ENCODE results near the gene SNRPA.

Gene SNRPA

DNA sequence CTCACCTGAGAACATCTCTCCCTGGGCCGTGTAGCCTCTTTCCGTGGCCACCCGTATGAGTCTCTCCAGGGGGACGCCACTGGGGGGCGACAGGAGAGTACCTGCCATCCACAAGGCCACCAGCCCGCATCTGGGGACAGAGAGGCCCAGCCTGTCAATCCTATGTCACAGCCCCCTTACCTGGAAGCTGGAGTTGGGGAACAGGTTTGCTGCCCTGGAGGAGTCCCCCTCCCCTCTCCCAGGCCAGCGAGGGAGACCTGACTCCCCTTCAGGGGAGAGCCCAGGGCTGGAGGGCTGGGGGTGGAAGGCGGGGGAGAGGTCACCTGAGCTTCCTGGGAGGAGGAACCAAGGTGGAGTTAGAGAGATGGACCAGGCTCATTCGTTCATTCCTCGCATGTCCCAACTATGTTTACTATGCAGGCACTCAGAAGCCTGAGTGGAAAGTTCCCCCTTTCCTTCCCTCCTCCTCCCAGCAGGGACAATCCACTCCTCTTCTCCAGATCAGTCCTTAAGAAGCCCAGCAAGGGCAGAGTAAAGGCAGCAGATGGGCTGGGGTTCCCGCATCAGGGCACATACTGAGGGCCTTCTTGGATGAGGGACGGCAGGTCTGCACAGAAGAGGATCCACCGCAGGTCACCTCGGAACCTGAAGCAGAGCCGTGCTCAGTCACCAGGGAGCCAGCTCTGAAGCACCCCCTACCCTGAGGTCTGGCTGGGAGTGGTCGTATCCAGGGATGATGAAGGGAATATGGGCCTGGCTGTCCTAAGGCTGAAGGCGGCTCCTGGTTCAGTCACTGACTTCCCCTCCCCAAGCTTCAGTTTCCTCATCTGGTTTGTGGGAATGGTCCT, 6.2 kb upstream of the SNRPA start (continued):
- TF ChIP-seq, protein P1, sequence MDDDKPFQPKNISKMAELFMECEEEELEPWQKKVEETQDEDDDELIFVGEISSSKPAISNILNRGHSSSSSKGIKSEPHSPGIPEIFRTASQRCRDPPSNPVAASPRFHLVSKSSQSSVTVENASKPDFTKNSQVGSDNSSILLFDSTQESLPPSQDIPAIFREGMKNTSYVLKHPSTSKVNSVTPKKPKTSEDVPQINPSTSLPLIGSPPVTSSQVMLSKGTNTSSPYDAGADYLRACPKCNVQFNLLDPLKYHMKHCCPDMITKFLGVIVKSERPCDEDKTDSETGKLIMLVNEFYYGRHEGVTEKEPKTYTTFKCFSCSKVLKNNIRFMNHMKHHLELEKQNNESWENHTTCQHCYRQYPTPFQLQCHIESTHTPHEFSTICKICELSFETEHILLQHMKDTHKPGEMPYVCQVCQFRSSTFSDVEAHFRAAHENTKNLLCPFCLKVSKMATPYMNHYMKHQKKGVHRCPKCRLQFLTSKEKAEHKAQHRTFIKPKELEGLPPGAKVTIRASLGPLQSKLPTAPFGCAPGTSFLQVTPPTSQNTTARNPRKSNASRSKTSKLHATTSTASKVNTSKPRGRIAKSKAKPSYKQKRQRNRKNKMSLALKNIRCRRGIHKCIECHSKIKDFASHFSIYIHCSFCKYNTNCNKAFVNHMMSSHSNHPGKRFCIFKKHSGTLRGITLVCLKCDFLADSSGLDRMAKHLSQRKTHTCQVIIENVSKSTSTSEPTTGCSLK (tag by site-specific recombination; IDR thresholded peaks at IDR 0.05) = no peak
- TF ChIP-seq SP3 (tag by site-specific recombination; IDR thresholded peaks at IDR 0.05) (no peak), ZNF292 (tag by site-specific recombination; IDR thresholded peaks at IDR 0.05; ENCODE audit: borderline replicate concordance, low read depth) (no peak), FEZF1 (tag by site-specific recombination; IDR thresholded peaks at IDR 0.05) (no peak), ZNF121 (tag by site-specific recombination; IDR thresholded peaks at IDR 0.05) (no peak)
- TF ChIP-seq, protein P2, sequence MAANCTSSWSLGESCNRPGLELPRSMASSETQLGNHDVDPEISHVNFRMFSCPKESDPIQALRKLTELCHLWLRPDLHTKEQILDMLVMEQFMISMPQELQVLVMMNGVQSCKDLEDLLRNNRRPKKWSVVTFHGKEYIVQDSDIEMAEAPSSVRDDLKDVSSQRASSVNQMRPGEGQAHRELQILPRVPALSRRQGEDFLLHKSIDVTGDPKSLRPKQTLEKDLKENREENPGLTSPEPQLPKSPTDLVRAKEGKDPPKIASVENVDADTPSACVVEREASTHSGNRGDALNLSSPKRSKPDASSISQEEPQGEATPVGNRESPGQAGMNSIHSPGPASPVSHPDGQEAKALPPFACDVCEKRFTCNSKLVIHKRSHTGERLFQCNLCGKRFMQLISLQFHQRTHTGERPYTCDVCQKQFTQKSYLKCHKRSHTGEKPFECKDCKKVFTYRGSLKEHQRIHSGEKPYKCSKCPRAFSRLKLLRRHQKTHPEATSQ (tag by site-specific recombination; IDR thresholded peaks at IDR 0.05) = no peak
- TF ChIP-seq, protein P3, sequence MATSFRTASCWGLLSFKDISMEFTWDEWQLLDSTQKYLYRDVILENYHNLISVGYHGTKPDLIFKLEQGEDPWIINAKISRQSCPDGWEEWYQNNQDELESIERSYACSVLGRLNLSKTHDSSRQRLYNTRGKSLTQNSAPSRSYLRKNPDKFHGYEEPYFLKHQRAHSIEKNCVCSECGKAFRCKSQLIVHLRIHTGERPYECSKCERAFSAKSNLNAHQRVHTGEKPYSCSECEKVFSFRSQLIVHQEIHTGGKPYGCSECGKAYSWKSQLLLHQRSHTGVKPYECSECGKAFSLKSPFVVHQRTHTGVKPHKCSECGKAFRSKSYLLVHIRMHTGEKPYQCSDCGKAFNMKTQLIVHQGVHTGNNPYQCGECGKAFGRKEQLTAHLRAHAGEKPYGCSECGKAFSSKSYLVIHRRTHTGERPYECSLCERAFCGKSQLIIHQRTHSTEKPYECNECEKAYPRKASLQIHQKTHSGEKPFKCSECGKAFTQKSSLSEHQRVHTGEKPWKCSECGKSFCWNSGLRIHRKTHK (tag by site-specific recombination; IDR thresholded peaks at IDR 0.05) = no peak
- TF ChIP-seq, protein P4, sequence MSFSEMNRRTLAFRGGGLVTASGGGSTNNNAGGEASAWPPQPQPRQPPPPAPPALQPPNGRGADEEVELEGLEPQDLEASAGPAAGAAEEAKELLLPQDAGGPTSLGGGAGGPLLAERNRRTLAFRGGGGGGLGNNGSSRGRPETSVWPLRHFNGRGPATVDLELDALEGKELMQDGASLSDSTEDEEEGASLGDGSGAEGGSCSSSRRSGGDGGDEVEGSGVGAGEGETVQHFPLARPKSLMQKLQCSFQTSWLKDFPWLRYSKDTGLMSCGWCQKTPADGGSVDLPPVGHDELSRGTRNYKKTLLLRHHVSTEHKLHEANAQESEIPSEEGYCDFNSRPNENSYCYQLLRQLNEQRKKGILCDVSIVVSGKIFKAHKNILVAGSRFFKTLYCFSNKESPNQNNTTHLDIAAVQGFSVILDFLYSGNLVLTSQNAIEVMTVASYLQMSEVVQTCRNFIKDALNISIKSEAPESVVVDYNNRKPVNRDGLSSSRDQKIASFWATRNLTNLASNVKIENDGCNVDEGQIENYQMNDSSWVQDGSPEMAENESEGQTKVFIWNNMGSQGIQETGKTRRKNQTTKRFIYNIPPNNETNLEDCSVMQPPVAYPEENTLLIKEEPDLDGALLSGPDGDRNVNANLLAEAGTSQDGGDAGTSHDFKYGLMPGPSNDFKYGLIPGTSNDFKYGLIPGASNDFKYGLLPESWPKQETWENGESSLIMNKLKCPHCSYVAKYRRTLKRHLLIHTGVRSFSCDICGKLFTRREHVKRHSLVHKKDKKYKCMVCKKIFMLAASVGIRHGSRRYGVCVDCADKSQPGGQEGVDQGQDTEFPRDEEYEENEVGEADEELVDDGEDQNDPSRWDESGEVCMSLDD (tag by site-specific recombination; IDR thresholded peaks at IDR 0.05) = no peak
- TF ChIP-seq, protein P5, sequence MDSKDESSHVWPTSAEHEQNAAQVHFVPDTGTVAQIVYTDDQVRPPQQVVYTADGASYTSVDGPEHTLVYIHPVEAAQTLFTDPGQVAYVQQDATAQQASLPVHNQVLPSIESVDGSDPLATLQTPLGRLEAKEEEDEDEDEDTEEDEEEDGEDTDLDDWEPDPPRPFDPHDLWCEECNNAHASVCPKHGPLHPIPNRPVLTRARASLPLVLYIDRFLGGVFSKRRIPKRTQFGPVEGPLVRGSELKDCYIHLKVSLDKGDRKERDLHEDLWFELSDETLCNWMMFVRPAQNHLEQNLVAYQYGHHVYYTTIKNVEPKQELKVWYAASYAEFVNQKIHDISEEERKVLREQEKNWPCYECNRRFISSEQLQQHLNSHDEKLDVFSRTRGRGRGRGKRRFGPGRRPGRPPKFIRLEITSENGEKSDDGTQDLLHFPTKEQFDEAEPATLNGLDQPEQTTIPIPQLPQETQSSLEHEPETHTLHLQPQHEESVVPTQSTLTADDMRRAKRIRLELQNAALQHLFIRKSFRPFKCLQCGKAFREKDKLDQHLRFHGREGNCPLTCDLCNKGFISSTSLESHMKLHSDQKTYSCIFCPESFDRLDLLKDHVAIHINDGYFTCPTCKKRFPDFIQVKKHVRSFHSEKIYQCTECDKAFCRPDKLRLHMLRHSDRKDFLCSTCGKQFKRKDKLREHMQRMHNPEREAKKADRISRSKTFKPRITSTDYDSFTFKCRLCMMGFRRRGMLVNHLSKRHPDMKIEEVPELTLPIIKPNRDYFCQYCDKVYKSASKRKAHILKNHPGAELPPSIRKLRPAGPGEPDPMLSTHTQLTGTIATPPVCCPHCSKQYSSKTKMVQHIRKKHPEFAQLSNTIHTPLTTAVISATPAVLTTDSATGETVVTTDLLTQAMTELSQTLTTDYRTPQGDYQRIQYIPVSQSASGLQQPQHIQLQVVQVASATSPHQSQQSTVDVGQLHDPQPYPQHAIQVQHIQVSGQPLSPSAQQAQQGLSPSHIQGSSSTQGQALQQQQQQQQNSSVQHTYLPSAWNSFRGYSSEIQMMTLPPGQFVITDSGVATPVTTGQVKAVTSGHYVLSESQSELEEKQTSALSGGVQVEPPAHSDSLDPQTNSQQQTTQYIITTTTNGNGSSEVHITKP (tag by site-specific recombination; IDR thresholded peaks at IDR 0.05) = peak; percentile 83

DNA sequence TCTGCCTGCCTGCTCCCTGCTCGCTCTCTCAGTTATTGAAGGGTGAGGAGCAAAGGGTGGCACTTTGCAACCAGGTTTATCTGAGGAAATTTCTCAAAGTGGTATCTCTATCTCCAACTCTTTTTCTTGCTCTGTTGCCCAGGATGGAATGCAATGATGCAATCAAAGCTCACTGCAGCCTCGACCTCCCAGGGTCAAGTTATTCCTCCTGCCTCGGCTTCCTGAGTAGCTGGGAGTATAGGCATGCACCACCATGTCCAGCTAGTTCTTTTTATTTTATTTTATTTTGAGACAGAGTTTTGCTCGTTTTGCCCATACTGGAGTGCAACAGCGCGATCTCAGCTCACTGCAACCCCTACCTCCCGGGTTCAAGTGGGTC, 5.6 kb upstream of the SNRPA start:
- Histone ChIP-seq H3K9me3 (ENCODE audit: control insufficient read depth, insufficient read depth, low read depth, low read length) (no peaks in the 10 kb centered on the region), H3K4me3 (ENCODE audit: low read depth, low read length) (no peak overlapping the region), H3K36me3 (ENCODE audit: control insufficient read depth in 2 of 2, insufficient read depth in 1 of 2, low read length in 2 of 2) (peaks cover 49 to 54% of the 10 kb centered on the region in 2 experiments; a peak in 2 of 3 replicates), H3K27ac (ENCODE audit: extremely low read depth, low read depth, low read length) (peak overlapping the region; percentile 49; the same call in 1 of the 2 replicates), H3K4me1 (ENCODE audit: control insufficient read depth, insufficient read depth, low read length) (peaks cover 13% of the 10 kb centered on the region)
- POLR2A ChIA-PET = interaction anchor here (0.6 to 4.2 kb wide), 7 partner anchors 9 to 135 kb away, joined by 4 to 30 read pairs (median 6); partner anchors contain the start of genes COQ8B, EGLN2, ITPKC and RAB4B
- CTCF ChIA-PET = interaction anchor here (0.6 to 3.3 kb wide), 9 partner anchors 9 to 604 kb away, joined by 3 to 23 read pairs (median 6); partner anchors contain the start of genes COQ8B and ITPKC
- TF ChIP-seq ZFP41 (tag by site-specific recombination; IDR thresholded peaks at IDR 0.05; ENCODE audit: borderline replicate concordance) (no peak), SCRT2 (tag by site-specific recombination; IDR thresholded peaks at IDR 0.05) (no peak), GLIS1 (tag by site-specific recombination; IDR thresholded peaks at IDR 0.05) (peak; percentile 94), ZBTB8A (tag by site-specific recombination; IDR thresholded peaks at IDR 0.05) (no peak), ZIC2 (tag by site-specific recombination; IDR thresholded peaks at IDR 0.05) (peak; percentile 42; the same call in 1 of the 2 replicates), ZNF677 (tag by site-specific recombination; IDR thresholded peaks at IDR 0.05) (no peak)
- TF ChIP-seq, protein P6, sequence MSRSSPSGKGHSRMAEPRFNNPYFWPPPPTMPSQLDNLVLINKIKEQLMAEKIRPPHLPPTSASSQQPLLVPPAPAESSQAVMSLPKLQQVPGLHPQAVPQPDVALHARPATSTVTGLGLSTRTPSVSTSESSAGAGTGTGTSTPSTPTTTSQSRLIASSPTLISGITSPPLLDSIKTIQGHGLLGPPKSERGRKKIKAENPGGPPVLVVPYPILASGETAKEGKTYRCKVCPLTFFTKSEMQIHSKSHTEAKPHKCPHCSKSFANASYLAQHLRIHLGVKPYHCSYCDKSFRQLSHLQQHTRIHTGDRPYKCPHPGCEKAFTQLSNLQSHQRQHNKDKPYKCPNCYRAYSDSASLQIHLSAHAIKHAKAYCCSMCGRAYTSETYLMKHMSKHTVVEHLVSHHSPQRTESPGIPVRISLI (tag by site-specific recombination; IDR thresholded peaks at IDR 0.05) = no peak
- TF ChIP-seq, protein P7, sequence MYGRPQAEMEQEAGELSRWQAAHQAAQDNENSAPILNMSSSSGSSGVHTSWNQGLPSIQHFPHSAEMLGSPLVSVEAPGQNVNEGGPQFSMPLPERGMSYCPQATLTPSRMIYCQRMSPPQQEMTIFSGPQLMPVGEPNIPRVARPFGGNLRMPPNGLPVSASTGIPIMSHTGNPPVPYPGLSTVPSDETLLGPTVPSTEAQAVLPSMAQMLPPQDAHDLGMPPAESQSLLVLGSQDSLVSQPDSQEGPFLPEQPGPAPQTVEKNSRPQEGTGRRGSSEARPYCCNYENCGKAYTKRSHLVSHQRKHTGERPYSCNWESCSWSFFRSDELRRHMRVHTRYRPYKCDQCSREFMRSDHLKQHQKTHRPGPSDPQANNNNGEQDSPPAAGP (tag by site-specific recombination; IDR thresholded peaks at IDR 0.05) = no peak; the same call in 1 of the 2 replicates
- TF ChIP-seq, protein P8, sequence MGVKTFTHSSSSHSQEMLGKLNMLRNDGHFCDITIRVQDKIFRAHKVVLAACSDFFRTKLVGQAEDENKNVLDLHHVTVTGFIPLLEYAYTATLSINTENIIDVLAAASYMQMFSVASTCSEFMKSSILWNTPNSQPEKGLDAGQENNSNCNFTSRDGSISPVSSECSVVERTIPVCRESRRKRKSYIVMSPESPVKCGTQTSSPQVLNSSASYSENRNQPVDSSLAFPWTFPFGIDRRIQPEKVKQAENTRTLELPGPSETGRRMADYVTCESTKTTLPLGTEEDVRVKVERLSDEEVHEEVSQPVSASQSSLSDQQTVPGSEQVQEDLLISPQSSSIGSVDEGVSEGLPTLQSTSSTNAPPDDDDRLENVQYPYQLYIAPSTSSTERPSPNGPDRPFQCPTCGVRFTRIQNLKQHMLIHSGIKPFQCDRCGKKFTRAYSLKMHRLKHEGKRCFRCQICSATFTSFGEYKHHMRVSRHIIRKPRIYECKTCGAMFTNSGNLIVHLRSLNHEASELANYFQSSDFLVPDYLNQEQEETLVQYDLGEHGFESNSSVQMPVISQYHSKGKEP (tag by site-specific recombination; IDR thresholded peaks at IDR 0.05) = no peak
